PC-3 (cell line): ENCODE data around the gene EVC.

ENCODE experiments used
- CTCF ChIP-seq: fragments of 300-600 bp; sonication (generic); conservative IDR thresholded peaks from 2 replicates; pipeline ENCODE4 v1.5.1; 2017; ENCODE audit warnings: antibody characterized with exemption, low read depth, mild to moderate bottlenecking, low read length
- EZH2 ChIP-seq: fragments of 300-600 bp; sonication (generic); IDR thresholded peaks from one replicate; pipeline ENCODE4 v1.6.1; 2017; ENCODE audit warnings: antibody characterized with exemption, mild to moderate bottlenecking, low read length; ENCODE audit not compliant: unreplicated experiment
- EZH2phosphoT487 ChIP-seq: fragments of 300-600 bp; sonication (generic); IDR thresholded peaks from 2 replicates; pipeline ENCODE4 v1.6.1; 2018; ENCODE audit warnings: mild to moderate bottlenecking, antibody characterized with exemption, low read length, borderline replicate concordance

DNA sequence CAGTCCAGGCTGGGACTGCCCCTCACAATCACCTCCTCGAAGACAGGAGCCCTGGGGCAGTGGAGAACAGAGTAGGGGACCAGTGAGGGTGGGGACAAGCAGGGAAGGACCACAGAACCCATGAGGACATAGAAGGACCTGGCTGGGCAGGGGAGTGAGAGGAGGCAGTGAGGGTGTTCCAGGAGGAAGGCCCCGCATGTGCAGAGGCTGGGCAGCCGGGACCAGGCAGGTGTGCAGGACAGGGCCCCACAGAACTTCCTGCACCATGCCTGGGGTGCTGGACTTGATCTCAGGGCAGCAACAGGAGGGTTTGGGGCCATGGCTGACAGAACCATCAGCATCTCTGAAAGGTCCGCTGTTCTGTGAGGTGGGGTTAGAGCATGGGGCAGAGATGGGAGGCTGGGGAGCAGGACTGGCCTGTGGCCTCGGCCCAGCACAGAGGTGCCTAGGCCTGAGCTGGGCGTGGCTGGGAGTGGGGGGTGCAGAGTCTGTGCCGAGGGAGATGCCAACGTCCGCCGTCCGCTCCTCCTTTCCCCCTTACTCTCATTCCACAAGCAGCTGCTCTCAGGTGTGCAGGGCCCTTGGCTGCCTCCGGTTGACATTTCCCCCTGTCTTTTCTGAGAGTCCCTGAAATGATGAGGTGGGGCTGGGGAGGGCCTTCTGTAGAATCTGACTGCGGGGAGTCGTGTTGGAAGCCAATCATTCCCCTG, 40.8 kb downstream of the EVC start:
- no peak for TF ChIP-seq CTCF
- no peak for TF ChIP-seq EZH2phosphoT487
- TF ChIP-seq EZH2: no peak
